ENCODE measurements around the gene ARHGAP26. TPM values are rescaled to one million over a fixed set of nuclear protein-coding genes. Genes with fewer than 3 reads are reported as not detected.

Gene ARHGAP26
- total and polyA plus RNA-seq, 2 donors (not counting 3 experiments of a cell fraction or from before 2014, with no cell fraction given), result 3.1 to 16.2 TPM

DNA sequence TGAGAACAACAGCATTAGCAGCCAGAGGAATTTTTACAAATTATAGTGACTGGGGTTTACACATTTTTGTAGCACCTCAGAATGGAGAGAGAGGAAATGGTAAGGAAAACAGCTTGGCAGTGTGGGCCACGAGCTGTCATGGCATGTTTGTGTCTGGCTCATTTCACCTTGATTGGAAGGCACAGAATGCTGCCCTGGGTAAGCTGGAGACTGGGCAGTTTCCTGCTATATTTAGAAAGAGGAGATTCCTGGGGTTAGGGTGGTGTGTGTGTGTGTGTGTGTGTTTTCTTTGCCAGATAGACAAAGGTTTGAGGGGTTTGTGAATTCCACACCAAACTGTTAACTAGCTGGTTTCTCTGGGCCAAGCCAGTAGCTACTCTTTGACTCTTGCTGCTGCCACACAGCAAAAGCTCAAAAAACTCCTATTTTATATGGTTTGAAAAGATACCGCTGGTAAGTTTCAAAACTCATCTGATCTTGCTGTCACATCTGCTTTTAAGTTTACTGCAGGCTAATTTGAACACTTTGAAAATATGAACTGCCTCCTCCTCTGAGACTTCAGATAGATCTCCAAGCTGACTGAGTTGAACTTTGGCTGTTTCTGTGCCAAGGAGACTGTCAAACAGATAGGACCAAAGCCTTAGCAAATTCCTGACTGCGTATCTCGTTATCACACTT lies 9.1 kb downstream of the ARHGAP26 start:
- no peaks in the 10 kb centered on the region for H3K9me3 ChIP-seq (replicated peaks; ENCODE audit: control insufficient read depth, insufficient read depth, low read length)
- FAIRE-seq (peak; percentile 24), DNase-seq (ENCODE audit: low read depth, low spot score) (peak; percentile 35)
- H3K4me2 ChIP-seq (ENCODE audit: insufficient read depth, low read length), result no peak overlapping the region
- no peaks in the 10 kb centered on the region for H3K9me1 ChIP-seq (replicated peaks; ENCODE audit: control insufficient read depth, extremely low read depth, insufficient read depth, low read length)
- H3K79me2 ChIP-seq (ENCODE audit: control insufficient read depth, insufficient read depth, low read length), result no peaks in the 10 kb centered on the region
- H3K4me1 ChIP-seq (ENCODE audit: control insufficient read depth, extremely low read depth, insufficient read depth, low read length), result peaks cover 8% of the 10 kb centered on the region
- no peak for TF ChIP-seq FOS (IDR thresholded peaks at IDR 0.05; ENCODE audit: borderline replicate concordance, insufficient read depth, low read length)
- TF ChIP-seq, protein P1, sequence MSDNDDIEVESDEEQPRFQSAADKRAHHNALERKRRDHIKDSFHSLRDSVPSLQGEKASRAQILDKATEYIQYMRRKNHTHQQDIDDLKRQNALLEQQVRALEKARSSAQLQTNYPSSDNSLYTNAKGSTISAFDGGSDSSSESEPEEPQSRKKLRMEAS (IDR thresholded peaks at IDR 0.05; ENCODE audit: insufficient read depth, insufficient read length), result no peak
- TF ChIP-seq MYC (IDR thresholded peaks at IDR 0.05; ENCODE audit: low read depth, low read length), result no peak
- no peak for TF ChIP-seq GATA2 (IDR thresholded peaks at IDR 0.05; ENCODE audit: insufficient read depth, insufficient read length, low read depth, low read length)
- TF ChIP-seq JUN (IDR thresholded peaks at IDR 0.05; ENCODE audit: borderline replicate concordance, insufficient read depth, insufficient read length, low read depth), result no peak
- TF ChIP-seq EZH2 (IDR thresholded peaks at IDR 0.05; ENCODE audit: borderline replicate concordance, low read depth, low read length, severe bottlenecking), result no peak
- no peak for TF ChIP-seq CTCF (IDR thresholded peaks at IDR 0.05; ENCODE audit: extremely low read depth in 1 of 2, insufficient read depth in 1 of 2, low read depth in 1 of 2, low read length in 2 of 2)
- TF ChIP-seq POLR2AphosphoS5 (IDR thresholded peaks at IDR 0.05; ENCODE audit: insufficient read depth, low read depth, low read length), result no peak
- TF ChIP-seq POLR2A (IDR thresholded peaks at IDR 0.05; ENCODE audit: low read depth, low read length), result no peak
- no peak overlapping the region for H2AFZ ChIP-seq (ENCODE audit: low read depth, low read length)
- BruUV-seq (replicated peaks), result no TSS peak
- H3K9ac ChIP-seq (replicated peaks; ENCODE audit: extremely low read depth, insufficient read depth, low read length), result no peak overlapping the region
- no peaks in the 10 kb centered on the region for H3K27me3 ChIP-seq (ENCODE audit: control insufficient read depth in 2 of 2, insufficient read depth in 2 of 2, low read length in 2 of 2)
- ChIA-PET CTCF (interaction anchor here (1.0 to 3.9 kb wide), 8 partner anchors 9 to 88 kb away, joined by 3 to 25 read pairs (median 8); partner anchors contain the start of gene ARHGAP26), POLR2A (interaction anchor here (0.9 kb wide), 1 partner anchor 9 kb away, joined by 3 read pairs; the partner anchor contains the start of gene ARHGAP26)
- intact Hi-C loops (cut with micrococcal nuclease) (no loop called here), dilution Hi-C loops (cut with MboI; ENCODE audit: extremely low pct_ligation_motif_present, low sequenced_read_pairs) (no loop called here)
- no peak overlapping the region for H3K4me3 ChIP-seq (replicated peaks in 1 of 3; ENCODE audit: insufficient read depth in 1 of 3, low read depth in 1 of 3, low read length in 3 of 3)
- H3K27ac ChIP-seq (ENCODE audit: insufficient read depth, low read depth, low read length), result no peak overlapping the region
- H4K20me1 ChIP-seq (replicated peaks; ENCODE audit: control insufficient read depth, extremely low read depth, insufficient read depth, low read length), result no peaks in the 10 kb centered on the region
- no peaks in the 10 kb centered on the region for H3K36me3 ChIP-seq (ENCODE audit: control insufficient read depth in 2 of 2, extremely low read depth in 1 of 2, insufficient read depth in 2 of 2, low read length in 2 of 2)
